Heart left ventricle (tissue), 13 donors: ENCODE data around the gene LAMB2.

Source experiments
- POLR2A ChIP-seq, 2 donors: fragments of 450-650 bp; IDR thresholded peaks; one replicate each; pipeline ENCODE4 v1.6.1; 2017; ENCODE audit warnings: antibody characterized with exemption in 2 of 2, mild to moderate bottlenecking in 2 of 2, moderate library complexity in 2 of 2
- TF ChIP-seq, protein P1 (sequence below), 12 donors: fragments of 200-600 bp; sonication (generic) in 4 of 12; IDR thresholded peaks; one replicate each; pipeline versions ENCODE4 v1.5.0 to v1.8.0; 2018 to 2022; ENCODE audit warnings: antibody characterized with exemption in 12 of 12, mild to moderate bottlenecking in 5 of 12
- donor health status: ischemic (EF 13 %, LVEDD 7.1; RV severe dilation, severe dysfunction).
- donor health status: DM: no; HTN: yes; CAD: no.
- donor health status: DM: no; HTN: no; CAD: no.
- donor health status: ischemic (EF 25% LVEDD 6.9; RV normal size, moderate dysfunction).
- donor health status: ischemic (EF 25% LVEDD 5.7; RV mildly dilated, moderate dysfunction).
- donor health status: ischemic (EF 35%, LVEDD 5.7; RV mildly dilated, moderate dysfunction).
- donor health status: nonischemic (EF 11% LVEDD 7.7; RV severe dilation, severe dysfunction).
- donor health status: DM: yes; HTN: yes; CAD: no.
- donor health status: PGD.
- donor health status: ischemic (EF 29% LVEDD 5.4; RV normal size, mild dysfunction).
- donor health status: nonischemic (EF 23%, LVEDD 6.1; RV moderate dilation, normal function).

- TF ChIP-seq, protein P1, sequence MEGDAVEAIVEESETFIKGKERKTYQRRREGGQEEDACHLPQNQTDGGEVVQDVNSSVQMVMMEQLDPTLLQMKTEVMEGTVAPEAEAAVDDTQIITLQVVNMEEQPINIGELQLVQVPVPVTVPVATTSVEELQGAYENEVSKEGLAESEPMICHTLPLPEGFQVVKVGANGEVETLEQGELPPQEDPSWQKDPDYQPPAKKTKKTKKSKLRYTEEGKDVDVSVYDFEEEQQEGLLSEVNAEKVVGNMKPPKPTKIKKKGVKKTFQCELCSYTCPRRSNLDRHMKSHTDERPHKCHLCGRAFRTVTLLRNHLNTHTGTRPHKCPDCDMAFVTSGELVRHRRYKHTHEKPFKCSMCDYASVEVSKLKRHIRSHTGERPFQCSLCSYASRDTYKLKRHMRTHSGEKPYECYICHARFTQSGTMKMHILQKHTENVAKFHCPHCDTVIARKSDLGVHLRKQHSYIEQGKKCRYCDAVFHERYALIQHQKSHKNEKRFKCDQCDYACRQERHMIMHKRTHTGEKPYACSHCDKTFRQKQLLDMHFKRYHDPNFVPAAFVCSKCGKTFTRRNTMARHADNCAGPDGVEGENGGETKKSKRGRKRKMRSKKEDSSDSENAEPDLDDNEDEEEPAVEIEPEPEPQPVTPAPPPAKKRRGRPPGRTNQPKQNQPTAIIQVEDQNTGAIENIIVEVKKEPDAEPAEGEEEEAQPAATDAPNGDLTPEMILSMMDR (IDR thresholded peaks at IDR 0.05), result no peak
- no peak for TF ChIP-seq POLR2A (IDR thresholded peaks at IDR 0.05)
These were observed 22.1 kb downstream of the LAMB2 start for GRCh38 chr3:49110780-49111179.
